Keratinocyte (primary cell): ENCODE data around the gene EXOC4. TPM values are rescaled to one million over a fixed set of nuclear protein-coding genes. Genes with fewer than 3 reads are reported as not detected.

Experiments
- DNase-seq: peaks from one replicate; pipeline ENCODE4 v3.0.0-alpha.2; 2011; ENCODE audit warnings: low read depth, missing footprints, low spot score
- FAIRE-seq: peaks from 2 replicates; lab custom pipeline; 2011; peaks lifted over from hg19 to GRCh38; lab: Jason Lieb, UNC
- H2AFZ ChIP-seq: 2 replicates; pipeline ENCODE4 v1.6.0; 2012; ENCODE audit warnings: low read length, control low read depth, inconsistent platforms; ENCODE audit not compliant: control insufficient read depth
- H3K27ac ChIP-seq: 2 replicates; pipeline ENCODE4 v1.5.1; 2011; ENCODE audit warnings: low read length; ENCODE audit not compliant: control insufficient read depth, insufficient read depth
- H3K27me3 ChIP-seq: 3 replicates; pipeline ENCODE4 v1.6.0; 2011; ENCODE audit warnings: low read length; ENCODE audit not compliant: control insufficient read depth, insufficient read depth; ENCODE audit errors: extremely low read depth
- H3K36me3 ChIP-seq, 2 experiments: 2 replicates in 1 of 2; 3 replicates in 1 of 2; pipeline ENCODE4 v1.5.1; 2011; ENCODE audit warnings: low read length in 2 of 2, mild to moderate bottlenecking in 1 of 2; ENCODE audit not compliant: control insufficient read depth in 2 of 2, insufficient read depth in 2 of 2; ENCODE audit errors: extremely low read depth in 1 of 2
- H3K4me1 ChIP-seq: 3 replicates; pipeline ENCODE4 v1.5.1; 2011; ENCODE audit warnings: low read length; ENCODE audit not compliant: control insufficient read depth, insufficient read depth; ENCODE audit errors: extremely low read depth
- H3K4me2 ChIP-seq: 3 replicates; pipeline ENCODE4 v1.6.0; 2011; ENCODE audit warnings: low read depth, low read length; ENCODE audit not compliant: control insufficient read depth, insufficient read depth; ENCODE audit errors: extremely low read depth
- H3K4me3 ChIP-seq, 3 experiments: fragments of 200-600 bp in 1 of 3; sonication (generic) in 1 of 3; 2 replicates in 2 of 3; 3 replicates in 1 of 3; pipeline ENCODE4 v1.5.1; 2011 to 2016; ENCODE audit warnings: low read length in 3 of 3, mild to moderate bottlenecking in 3 of 3, control low read depth in 2 of 3, inconsistent platforms in 1 of 3, low read depth in 1 of 3, mixed read lengths in 1 of 3, mixed run types in 1 of 3, moderate library complexity in 1 of 3; ENCODE audit not compliant: control insufficient read depth in 2 of 3, insufficient read depth in 2 of 3; ENCODE audit errors: extremely low read depth in 1 of 3
- H3K79me2 ChIP-seq: 2 replicates; pipeline ENCODE4 v1.6.0; 2012; ENCODE audit warnings: low read length; ENCODE audit not compliant: control insufficient read depth, insufficient read depth
- H3K9ac ChIP-seq: 3 replicates; pipeline ENCODE4 v1.6.0; 2011; ENCODE audit warnings: low read length; ENCODE audit not compliant: control insufficient read depth, insufficient read depth; ENCODE audit errors: extremely low read depth
- H3K9me1 ChIP-seq: 3 replicates; pipeline ENCODE4 v1.6.0; 2011; ENCODE audit warnings: low read length; ENCODE audit not compliant: control insufficient read depth, insufficient read depth; ENCODE audit errors: extremely low read depth
- H3K9me3 ChIP-seq: 2 replicates; pipeline ENCODE4 v1.5.1; 2012; ENCODE audit warnings: low read depth, low read length; ENCODE audit not compliant: control insufficient read depth
- H4K20me1 ChIP-seq: 3 replicates; pipeline ENCODE4 v1.6.0; 2011; ENCODE audit warnings: low read length; ENCODE audit not compliant: control insufficient read depth, insufficient read depth; ENCODE audit errors: extremely low read depth
- EZH2 ChIP-seq: IDR thresholded peaks from one replicate; pipeline ENCODE4 v1.6.1; 2012; ENCODE audit warnings: inconsistent platforms, mild to moderate bottlenecking, low read length, moderate library complexity
- dilution Hi-C: fragments of 300-500 bp; cut with MboI; formaldehyde crosslinking; loops from one replicate; pipeline ENCODE4 v1.7.0; 2020; ENCODE audit warnings: low sequenced_read_pairs; ENCODE audit not compliant: extremely low pct_ligation_motif_present
- polyA plus RNA-seq, 5 experiments: library from polyadenylated mRNA; depleted of rRNA in 3 of 5; stranded (reverse) in 3 of 5; stranded (forward) in 1 of 5; unstranded in 1 of 5; fragments of >200 nt; gene quantifications; 1 replicate in 1 of 5; 2 replicates in 3 of 5; 3 replicates in 1 of 5; pipeline versions ENCODE4 v1.2.1 to v1.2.3, GENCODE V29; 2011 to 2012; ENCODE audit warnings: missing spikeins in 2 of 5, low read depth in 1 of 5, low replicate concordance in 1 of 5
- TF ChIP-seq, protein P1 (sequence below), 3 experiments: IDR thresholded peaks in 1 of 3; conservative IDR thresholded peaks in 1 of 3; optimal IDR thresholded peaks in 1 of 3; 2 replicates in 2 of 3; 3 replicates in 1 of 3; pipeline versions ENCODE3 to v1.5.1; 2011; ENCODE audit warnings: low read length in 3 of 3, mild to moderate bottlenecking in 3 of 3, moderate library complexity in 2 of 3, control low read depth in 1 of 3, inconsistent platforms in 1 of 3; ENCODE audit not compliant: insufficient read depth in 2 of 3; ENCODE audit errors: extremely low read depth in 1 of 3

The EXOC4 gene
- polyA plus RNA-seq, 1 donor (not counting 4 experiments of a cell fraction or from before 2014, with no cell fraction given) = 52.6 TPM

- no peaks in the 10 kb centered on the region for H3K79me2 ChIP-seq
- peaks cover 0 to 5% of the 10 kb centered on the region in 2 experiments for H3K36me3 ChIP-seq
- H3K9ac ChIP-seq = no peak overlapping the region
- dilution Hi-C loops = no loop called here
- H3K4me3 ChIP-seq = no peak overlapping the region
- no peak for DNase-seq
- H3K27ac ChIP-seq = no peak overlapping the region
- TF ChIP-seq, protein P1, sequence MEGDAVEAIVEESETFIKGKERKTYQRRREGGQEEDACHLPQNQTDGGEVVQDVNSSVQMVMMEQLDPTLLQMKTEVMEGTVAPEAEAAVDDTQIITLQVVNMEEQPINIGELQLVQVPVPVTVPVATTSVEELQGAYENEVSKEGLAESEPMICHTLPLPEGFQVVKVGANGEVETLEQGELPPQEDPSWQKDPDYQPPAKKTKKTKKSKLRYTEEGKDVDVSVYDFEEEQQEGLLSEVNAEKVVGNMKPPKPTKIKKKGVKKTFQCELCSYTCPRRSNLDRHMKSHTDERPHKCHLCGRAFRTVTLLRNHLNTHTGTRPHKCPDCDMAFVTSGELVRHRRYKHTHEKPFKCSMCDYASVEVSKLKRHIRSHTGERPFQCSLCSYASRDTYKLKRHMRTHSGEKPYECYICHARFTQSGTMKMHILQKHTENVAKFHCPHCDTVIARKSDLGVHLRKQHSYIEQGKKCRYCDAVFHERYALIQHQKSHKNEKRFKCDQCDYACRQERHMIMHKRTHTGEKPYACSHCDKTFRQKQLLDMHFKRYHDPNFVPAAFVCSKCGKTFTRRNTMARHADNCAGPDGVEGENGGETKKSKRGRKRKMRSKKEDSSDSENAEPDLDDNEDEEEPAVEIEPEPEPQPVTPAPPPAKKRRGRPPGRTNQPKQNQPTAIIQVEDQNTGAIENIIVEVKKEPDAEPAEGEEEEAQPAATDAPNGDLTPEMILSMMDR (optimal IDR thresholded peaks at IDR 0.05 in 1 of 3, IDR thresholded peaks at IDR 0.05 in 1 of 3, conservative IDR thresholded peaks at IDR 0.05 in 1 of 3; ENCODE audit: extremely low read depth in 1 of 3, insufficient read depth in 2 of 3, low read length in 3 of 3) = no peak
- no peak for TF ChIP-seq EZH2
- no peak overlapping the region for H3K4me2 ChIP-seq
- H3K9me1 ChIP-seq = no peaks in the 10 kb centered on the region
- FAIRE-seq = no peak
- no peaks in the 10 kb centered on the region for H3K4me1 ChIP-seq
- H4K20me1 ChIP-seq = no peaks in the 10 kb centered on the region
- H3K9me3 ChIP-seq = no peaks in the 10 kb centered on the region
- no peak overlapping the region for H2AFZ ChIP-seq
- no peaks in the 10 kb centered on the region for H3K27me3 ChIP-seq
These were observed 562.8 kb downstream of the EXOC4 start for GRCh38 chr7:133815611-133816210.

GRCh38 chr7:133819695-133820094, 566.8 kb downstream of the EXOC4 start:
- no peak overlapping the region for H2AFZ ChIP-seq
- H3K79me2 ChIP-seq = no peaks in the 10 kb centered on the region
- no peaks in the 10 kb centered on the region for H3K27me3 ChIP-seq
- no peaks in the 10 kb centered on the region for H3K9me3 ChIP-seq
- TF ChIP-seq, protein P1 (optimal IDR thresholded peaks at IDR 0.05 in 1 of 3, IDR thresholded peaks at IDR 0.05 in 1 of 3, conservative IDR thresholded peaks at IDR 0.05 in 1 of 3; ENCODE audit: extremely low read depth in 1 of 3, insufficient read depth in 2 of 3, low read length in 3 of 3) = no peak
- TF ChIP-seq EZH2 = no peak
- dilution Hi-C loops = no loop called here
- H4K20me1 ChIP-seq = no peaks in the 10 kb centered on the region
- peaks cover 0 to 5% of the 10 kb centered on the region in 2 experiments for H3K36me3 ChIP-seq
- FAIRE-seq = no peak
- no peak overlapping the region for H3K4me3 ChIP-seq
- no peaks in the 10 kb centered on the region for H3K9me1 ChIP-seq
- no peak overlapping the region for H3K4me2 ChIP-seq
- peaks cover 9% of the 10 kb centered on the region for H3K4me1 ChIP-seq
- DNase-seq = no peak
- no peak overlapping the region for H3K27ac ChIP-seq
- no peak overlapping the region for H3K9ac ChIP-seq
